ENCODE results near the gene BMPR1B. TPM values are rescaled to one million over a fixed set of nuclear protein-coding genes. Genes with fewer than 3 reads are reported as not detected.
A peak's percentile ranks its signal among the peaks of the same experiment; 100 is the strongest.

The BMPR1B gene
- total RNA-seq (1 to 10 TPM; 1.7 to 2.2 (median 1.9) TPM), polyA plus RNA-seq (under 1 TPM in 1 of 3 donors, not detected in 2; 0.07 TPM)

DNA sequence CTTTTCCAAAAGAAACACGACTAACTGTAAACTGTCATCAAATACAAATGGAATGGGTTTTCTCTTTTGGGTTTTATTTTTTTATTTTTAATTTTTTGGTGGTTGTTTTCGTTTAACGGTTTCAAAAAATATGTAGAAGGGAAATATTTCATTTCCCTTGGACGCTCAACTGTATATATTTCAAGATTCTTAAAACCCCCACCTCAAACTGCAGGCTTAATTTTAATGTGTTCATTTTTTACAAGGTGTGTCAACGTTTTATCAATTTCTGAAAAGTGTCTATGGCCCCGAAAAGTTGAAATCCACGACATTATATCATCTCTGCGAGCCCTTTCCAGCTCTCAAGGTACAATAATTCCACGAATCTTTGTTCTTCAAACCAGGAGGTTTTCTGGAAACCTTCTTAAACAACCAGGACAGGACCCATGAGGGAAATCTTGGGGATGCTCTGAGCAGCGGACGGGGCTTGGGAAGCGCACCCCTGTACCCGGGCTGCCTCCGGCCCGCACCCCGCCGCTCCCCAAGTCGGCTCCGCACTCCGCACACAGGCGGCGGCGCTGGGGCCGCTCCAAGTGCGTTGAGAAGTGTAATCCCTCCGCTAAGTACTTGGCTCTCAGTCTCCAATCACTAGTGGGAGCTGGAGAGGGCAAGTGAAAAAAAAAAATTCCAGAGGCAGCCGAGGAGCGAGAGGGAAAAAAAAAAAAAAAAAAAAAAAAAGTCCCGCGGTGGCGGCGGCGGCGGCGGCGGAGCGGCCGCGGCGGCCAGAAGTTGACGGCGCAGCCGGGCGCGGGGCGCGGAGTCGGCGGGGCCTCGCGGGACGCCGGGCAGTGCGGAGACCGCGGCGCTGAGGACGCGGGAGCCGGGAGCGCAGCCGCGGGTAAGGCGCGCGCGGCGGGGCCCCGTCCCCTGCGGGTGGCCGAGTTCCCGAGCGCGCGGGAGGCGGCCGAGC, at the start of gene BMPR1B:
Gene BMPR1B (plus strand): TSS at position 764 of the 949 bp plus-strand sequence. CDS start 346,470 bp downstream, outside the sequence.
- intact Hi-C loops (cut with DNase I): no loop called here
- TF ChIP-seq POLR2AphosphoS5 (IDR thresholded peaks at IDR 0.05): peak in 1 of 4 donors; percentile 51
- no peak for TF ChIP-seq EP300 (IDR thresholded peaks at IDR 0.05)
- no peak for TF ChIP-seq POLR2A (IDR thresholded peaks at IDR 0.05)
- TF ChIP-seq, protein P1, sequence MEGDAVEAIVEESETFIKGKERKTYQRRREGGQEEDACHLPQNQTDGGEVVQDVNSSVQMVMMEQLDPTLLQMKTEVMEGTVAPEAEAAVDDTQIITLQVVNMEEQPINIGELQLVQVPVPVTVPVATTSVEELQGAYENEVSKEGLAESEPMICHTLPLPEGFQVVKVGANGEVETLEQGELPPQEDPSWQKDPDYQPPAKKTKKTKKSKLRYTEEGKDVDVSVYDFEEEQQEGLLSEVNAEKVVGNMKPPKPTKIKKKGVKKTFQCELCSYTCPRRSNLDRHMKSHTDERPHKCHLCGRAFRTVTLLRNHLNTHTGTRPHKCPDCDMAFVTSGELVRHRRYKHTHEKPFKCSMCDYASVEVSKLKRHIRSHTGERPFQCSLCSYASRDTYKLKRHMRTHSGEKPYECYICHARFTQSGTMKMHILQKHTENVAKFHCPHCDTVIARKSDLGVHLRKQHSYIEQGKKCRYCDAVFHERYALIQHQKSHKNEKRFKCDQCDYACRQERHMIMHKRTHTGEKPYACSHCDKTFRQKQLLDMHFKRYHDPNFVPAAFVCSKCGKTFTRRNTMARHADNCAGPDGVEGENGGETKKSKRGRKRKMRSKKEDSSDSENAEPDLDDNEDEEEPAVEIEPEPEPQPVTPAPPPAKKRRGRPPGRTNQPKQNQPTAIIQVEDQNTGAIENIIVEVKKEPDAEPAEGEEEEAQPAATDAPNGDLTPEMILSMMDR (IDR thresholded peaks at IDR 0.05): no peak

DNA sequence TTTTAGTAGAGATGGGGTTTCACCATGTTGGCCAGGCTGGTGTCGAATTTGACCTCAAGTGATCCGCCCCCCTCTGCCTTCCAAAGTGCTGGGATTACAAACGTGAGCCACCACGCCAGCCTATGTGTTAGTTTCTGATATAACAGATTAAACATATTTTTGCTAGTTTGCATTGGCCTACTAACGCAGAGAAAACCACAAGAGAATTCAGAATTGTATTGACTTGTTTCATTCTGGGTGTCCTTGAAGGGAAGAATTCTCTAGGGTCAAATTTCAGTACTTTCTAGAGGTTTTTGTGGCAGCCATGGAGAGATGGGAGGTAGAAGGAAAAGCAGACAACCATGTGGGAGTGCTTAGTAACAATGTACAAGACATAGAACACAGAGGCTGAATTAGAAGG, 46.1 kb upstream of the BMPR1B start:
- Histone ChIP-seq H3K36me3 (no peaks in the 10 kb centered on the region), H3K27ac (no peak overlapping the region), H3K4me1 (no peaks in the 10 kb centered on the region), H3K27me3 (no peaks in the 10 kb centered on the region), H3K9me3 (no peaks in the 10 kb centered on the region), H3K4me3 (no peak overlapping the region)
- WGBS, 2 donors: 90 to 94% methylated on average over 5 of the region's 5 CpGs
- intact Hi-C loops (cut with DNase I): no loop called here
- no peak for DNase-seq
- TF ChIP-seq, protein P1 (IDR thresholded peaks at IDR 0.05): no peak
- TF ChIP-seq POLR2AphosphoS5 (IDR thresholded peaks at IDR 0.05): no peak
- TF ChIP-seq POLR2A (IDR thresholded peaks at IDR 0.05): no peak
- TF ChIP-seq EP300 (IDR thresholded peaks at IDR 0.05): no peak

More for the DNA sequence above, at the start of gene BMPR1B:
- Histone ChIP-seq H3K36me3 (no peaks in the 10 kb centered on the region), H3K4me1 (peaks cover 0 to 17% (median 15%) of the 10 kb centered on the region in 4 donors), H3K27ac (peak within 1 kb of the TSS; percentile 57 to 87 (median 63)), H3K9me3 (no peaks in the 10 kb centered on the region), H3K27me3 (peaks cover 0 to 60% (median 12%) of the 10 kb centered on the region in 3 donors), H3K4me3 (peak within 1 kb of the TSS; percentile 42 to 59 (median 56))
- 3% methylated on average over 77 of the region's 77 CpGs for WGBS, 2 donors
- DNase-seq: no peak

DNA sequence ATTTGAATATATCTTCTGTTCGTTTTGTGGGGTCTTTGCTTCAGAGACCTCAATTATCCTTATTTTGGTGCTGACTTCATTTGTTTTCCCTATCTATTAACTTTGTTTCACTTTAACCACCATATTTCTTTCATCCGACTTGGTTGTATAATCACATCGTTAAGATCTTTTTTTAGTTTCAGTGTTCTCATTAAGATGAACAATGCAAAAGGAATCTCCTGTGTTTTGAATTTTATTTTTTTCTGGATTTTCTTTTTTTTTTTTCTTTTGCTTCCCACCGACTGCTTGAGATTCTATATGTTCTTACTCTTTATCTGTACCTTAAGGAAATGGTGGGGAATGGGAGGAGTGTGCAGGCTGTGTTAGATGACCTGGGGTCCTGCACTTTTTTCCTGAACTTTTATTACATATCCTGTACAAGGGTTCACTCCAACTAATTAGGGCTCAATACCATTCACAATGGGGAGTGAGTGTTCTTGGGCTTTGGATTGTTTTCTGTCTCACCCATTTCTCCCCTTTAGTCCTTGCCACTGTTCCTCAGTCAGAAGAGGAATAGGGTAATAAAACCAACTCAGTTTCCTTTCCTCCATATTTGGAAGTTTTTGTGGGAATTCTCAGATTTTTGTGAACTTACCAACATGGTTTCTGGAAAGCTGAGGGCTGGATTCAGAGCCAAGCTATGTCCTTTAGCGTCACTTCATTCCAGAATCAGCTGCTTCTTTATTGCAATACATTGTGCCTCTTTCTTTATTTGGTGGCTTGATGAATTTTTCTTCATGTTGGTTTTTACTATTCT, 43.2 kb upstream of the BMPR1B start:
- H3K27ac ChIP-seq: no peak overlapping the region
- DNase-seq: no peak
- H3K9me3 ChIP-seq: no peaks in the 10 kb centered on the region
- no peak overlapping the region for H3K4me3 ChIP-seq
- H3K27me3 ChIP-seq: no peaks in the 10 kb centered on the region
- WGBS, 2 donors: 79 to 83% methylated on average over 5 of the region's 5 CpGs
- no peaks in the 10 kb centered on the region for H3K4me1 ChIP-seq
- no peak for TF ChIP-seq POLR2A (IDR thresholded peaks at IDR 0.05)
- no peak for TF ChIP-seq POLR2AphosphoS5 (IDR thresholded peaks at IDR 0.05)
- TF ChIP-seq, protein P1 (IDR thresholded peaks at IDR 0.05): no peak
- TF ChIP-seq EP300 (IDR thresholded peaks at IDR 0.05): no peak
- H3K36me3 ChIP-seq: no peaks in the 10 kb centered on the region
- intact Hi-C loops (cut with DNase I): no loop called here

DNA sequence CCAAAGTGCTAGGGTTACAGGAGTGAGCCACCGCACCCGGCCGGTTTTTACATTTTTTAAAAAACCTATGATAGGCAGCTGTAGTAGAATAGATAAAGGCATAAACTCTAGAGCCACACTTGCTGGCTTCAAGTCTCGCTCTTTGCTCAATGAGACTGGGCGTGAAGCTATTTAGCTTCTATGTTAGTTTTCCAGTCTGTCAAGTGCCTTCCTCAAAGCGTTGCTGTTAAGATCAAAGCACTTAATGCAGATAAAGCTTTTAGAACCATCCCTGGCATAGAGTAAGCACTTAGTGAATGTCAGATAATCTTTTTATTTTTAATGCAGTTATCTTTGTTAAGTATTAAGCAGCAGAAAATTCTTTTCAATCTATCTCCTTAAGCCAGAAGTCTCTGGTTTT, 42.0 kb upstream of the BMPR1B start:
- no peaks in the 10 kb centered on the region for H3K9me3 ChIP-seq
- no peak overlapping the region for H3K4me3 ChIP-seq
- TF ChIP-seq EP300 (IDR thresholded peaks at IDR 0.05): no peak
- TF ChIP-seq, protein P1 (IDR thresholded peaks at IDR 0.05): no peak
- TF ChIP-seq POLR2AphosphoS5 (IDR thresholded peaks at IDR 0.05): no peak
- no peak for TF ChIP-seq POLR2A (IDR thresholded peaks at IDR 0.05)
- no peaks in the 10 kb centered on the region for H3K27me3 ChIP-seq
- DNase-seq: no peak
- H3K36me3 ChIP-seq: no peaks in the 10 kb centered on the region
- no peaks in the 10 kb centered on the region for H3K4me1 ChIP-seq
- no peak overlapping the region for H3K27ac ChIP-seq
- intact Hi-C loops (cut with DNase I): no loop called here
- 92 to 93% methylated on average over 6 of the region's 6 CpGs for WGBS, 2 donors
